Lower leg skin (tissue), 4 donors: ENCODE results near the gene PTGR2. TPM values are rescaled to one million over a fixed set of nuclear protein-coding genes. Genes with fewer than 3 reads are reported as not detected.
"Not testable (repeated sequence)": the region's sequence is repeated elsewhere in the genome, so short reads cannot be mapped to it uniquely, and the experiment has no call there.

ENCODE experiments used
- DNase-seq, 2 donors: peaks; one replicate each; pipeline ENCODE4 v3.0.0-alpha.2; 2019; ENCODE audit warnings: low spot score in 2 of 2
- H3K4me3 ChIP-seq: fragments of 200-600 bp; sonication (generic); 2 replicates; pipeline ENCODE4 v1.5.1; 2017; ENCODE audit warnings: mild to moderate bottlenecking, low read depth; ENCODE audit not compliant: poor library complexity, severe bottlenecking
- CTCF ChIP-seq, 3 donors: fragments of 450-650 bp; IDR thresholded peaks; one replicate each; pipeline ENCODE4 v1.5.1; 2016; ENCODE audit warnings: antibody characterized with exemption in 3 of 3, mild to moderate bottlenecking in 3 of 3, moderate library complexity in 2 of 3
- POLR2A ChIP-seq, 2 donors: fragments of 450-650 bp; IDR thresholded peaks; one replicate each; pipeline ENCODE4 v1.6.1; 2016 to 2017; ENCODE audit warnings: antibody characterized with exemption in 2 of 2, mild to moderate bottlenecking in 1 of 2, moderate library complexity in 1 of 2
- WGBS, 2 donors: methylation state at CpG; one replicate each; pipeline ENCODE4 v1.1.5; 2018; 5-methylcytosine and 5-hydroxymethylcytosine counted together
- intact Hi-C: fragments of 100-400 bp; cut with DNase I; formaldehyde crosslinking; loops from one replicate; pipeline ENCODE4 v1.15.0; 2023; ENCODE audit warnings: low total_unique reads
- total RNA-seq, 4 donors: library from RNA; depleted of rRNA; stranded (reverse); fragments of >200 nt; gene quantifications; one replicate each; pipeline ENCODE4 v1.1.0, GENCODE V29; 2016

Gene PTGR2
- total RNA-seq, 4 donors from 2014 or later = 4.2 to 13.5 (median 8.3) TPM

GRCh38 chr14:73865534-73866113 lies 14.0 kb downstream of the PTGR2 start:
- no peak for TF ChIP-seq CTCF (IDR thresholded peaks at IDR 0.05)
- no peak for TF ChIP-seq POLR2A (IDR thresholded peaks at IDR 0.05)
- 90 to 96% methylated on average over 8 of the region's 8 CpGs for WGBS, 2 donors
- no peak overlapping the region for H3K4me3 ChIP-seq
- no peak for DNase-seq
- intact Hi-C loops = no loop called here

GRCh38 chr14:73869754-73870153 lies 18.1 kb downstream of the PTGR2 start:
- DNase-seq, intact Hi-C loops, H3K4me3 ChIP-seq: not testable (repeated sequence)
- 94 to 95% methylated on average over 11 of the region's 11 CpGs for whole genome bisulfite sequencing, 2 donors

- intact Hi-C loops = no loop called here
- H3K4me3 ChIP-seq = no peak overlapping the region
- TF ChIP-seq CTCF (IDR thresholded peaks at IDR 0.05) (no peak), POLR2A (IDR thresholded peaks at IDR 0.05) (no peak)
- DNase-seq = no peak
- 89 to 98% methylated on average over 2 of the region's 2 CpGs for WGBS, 2 donors
Observed at GRCh38 chr14:73870525-73871235, 19.0 kb downstream of the PTGR2 start.

- no peak overlapping the region for H3K4me3 ChIP-seq
- TF ChIP-seq POLR2A (IDR thresholded peaks at IDR 0.05) = no peak
- TF ChIP-seq CTCF (IDR thresholded peaks at IDR 0.05) = no peak
- DNase-seq = no peak
- WGBS, 2 donors = 93 to 95% methylated on average over 3 of the region's 3 CpGs
- intact Hi-C loops = no loop called here
Observed at GRCh38 chr14:73873660-73874059, 22.0 kb downstream of the PTGR2 start.

GRCh38 chr14:73877790-73878189 lies 26.2 kb downstream of the PTGR2 start:
- intact Hi-C loops = no loop called here
- no peak for DNase-seq
- no peak for TF ChIP-seq CTCF (IDR thresholded peaks at IDR 0.05)
- TF ChIP-seq POLR2A (IDR thresholded peaks at IDR 0.05) = no peak
- WGBS, 2 donors = 92 to 98% methylated on average over 3 of the region's 3 CpGs
- H3K4me3 ChIP-seq = no peak overlapping the region

- no peak for TF ChIP-seq POLR2A (IDR thresholded peaks at IDR 0.05)
- no peak for DNase-seq
- no peak overlapping the region for H3K4me3 ChIP-seq
- WGBS, 2 donors = 91 to 92% methylated on average over 6 of the region's 6 CpGs
- intact Hi-C loops = no loop called here
Observed at GRCh38 chr14:73878436-73878835, 26.8 kb downstream of the PTGR2 start.

GRCh38 chr14:73879027-73879426 lies 27.4 kb downstream of the PTGR2 start:
- TF ChIP-seq CTCF (IDR thresholded peaks at IDR 0.05) = no peak
- no peak for TF ChIP-seq POLR2A (IDR thresholded peaks at IDR 0.05)
- no peak for DNase-seq
- intact Hi-C loops = no loop called here
- no peak overlapping the region for H3K4me3 ChIP-seq
- WGBS, 2 donors = 59% methylated on average over 1 of the region's 1 CpG
